DOHH2 (cell line): ENCODE results near the gene ZNF385C.

Experiments used
- H3F3A ChIP-seq: fragments of 200-600 bp; sonication (generic), shearing (Covaris generic); 2 replicates; pipeline ENCODE4 v1.6.0; 2016; ENCODE audit warnings: antibody characterized with exemption, mild to moderate bottlenecking; ENCODE audit not compliant: control insufficient read depth, insufficient read depth
- H3K27ac ChIP-seq: fragments of 200-600 bp; sonication (generic); 2 replicates; pipeline ENCODE4 v1.5.1; 2014; ENCODE audit warnings: low read depth, mild to moderate bottlenecking, low read length, moderate library complexity
- H3K27me3 ChIP-seq: fragments of 200-600 bp; sonication (generic); 2 replicates; pipeline ENCODE4 v1.6.1; 2014; ENCODE audit warnings: mild to moderate bottlenecking, low read length, mixed read lengths; ENCODE audit not compliant: control insufficient read depth
- H3K36me3 ChIP-seq: fragments of 200-600 bp; sonication (generic); 2 replicates; pipeline ENCODE4 v1.6.1; 2014; ENCODE audit warnings: mild to moderate bottlenecking, low read length, moderate library complexity, mixed read lengths; ENCODE audit not compliant: control insufficient read depth
- H3K4me1 ChIP-seq: fragments of 200-600 bp; sonication (generic); 2 replicates; pipeline ENCODE4 v1.6.1; 2014; ENCODE audit warnings: mild to moderate bottlenecking, low read length, mixed read lengths; ENCODE audit not compliant: control insufficient read depth
- H3K4me2 ChIP-seq: fragments of 200-600 bp; sonication (generic); 2 replicates; pipeline ENCODE4 v1.6.0; 2014; ENCODE audit warnings: mild to moderate bottlenecking, low read length, moderate library complexity
- H3K4me3 ChIP-seq: fragments of 200-600 bp; sonication (generic); 2 replicates; pipeline ENCODE4 v1.5.1; 2014; ENCODE audit warnings: mild to moderate bottlenecking, low read length, mixed read lengths
- H3K79me2 ChIP-seq: fragments of 200-600 bp; sonication (generic); 2 replicates; pipeline ENCODE4 v1.6.1; 2014; ENCODE audit warnings: mild to moderate bottlenecking, low read length, mixed read lengths; ENCODE audit not compliant: control insufficient read depth
- H3K9me2 ChIP-seq: fragments of 200-600 bp; sonication (generic); replicated peaks from 2 replicates; pipeline ENCODE4 v1.6.1; 2014; ENCODE audit warnings: mild to moderate bottlenecking, low read length, mixed read lengths; ENCODE audit not compliant: control insufficient read depth
- H3K9me3 ChIP-seq: fragments of 200-600 bp; sonication (generic); 2 replicates; pipeline ENCODE4 v1.6.1; 2014; ENCODE audit warnings: antibody characterized with exemption, low read length, mixed read lengths; ENCODE audit not compliant: control insufficient read depth, insufficient read depth
- H4K20me1 ChIP-seq: fragments of 200-600 bp; sonication (generic); 2 replicates; pipeline ENCODE4 v1.6.0; 2014; ENCODE audit warnings: low read depth, mild to moderate bottlenecking, antibody characterized with exemption, low read length, moderate library complexity; ENCODE audit not compliant: control insufficient read depth, insufficient read depth
- EZH2phosphoT487 ChIP-seq: fragments of 200-600 bp; sonication (generic); IDR thresholded peaks from 2 replicates; pipeline ENCODE4 v1.6.1; 2017; ENCODE audit warnings: borderline replicate concordance, mild to moderate bottlenecking, antibody characterized with exemption, low read length, moderate library complexity, mixed read lengths
- TF ChIP-seq, protein P1 (sequence below): fragments of 200-600 bp; sonication (generic); IDR thresholded peaks from one replicate; pipeline ENCODE4 v1.5.1; 2014; ENCODE audit warnings: antibody characterized with exemption, mild to moderate bottlenecking, low read depth, low read length; ENCODE audit not compliant: poor library complexity, severe bottlenecking

The ZNF385C gene

DNA sequence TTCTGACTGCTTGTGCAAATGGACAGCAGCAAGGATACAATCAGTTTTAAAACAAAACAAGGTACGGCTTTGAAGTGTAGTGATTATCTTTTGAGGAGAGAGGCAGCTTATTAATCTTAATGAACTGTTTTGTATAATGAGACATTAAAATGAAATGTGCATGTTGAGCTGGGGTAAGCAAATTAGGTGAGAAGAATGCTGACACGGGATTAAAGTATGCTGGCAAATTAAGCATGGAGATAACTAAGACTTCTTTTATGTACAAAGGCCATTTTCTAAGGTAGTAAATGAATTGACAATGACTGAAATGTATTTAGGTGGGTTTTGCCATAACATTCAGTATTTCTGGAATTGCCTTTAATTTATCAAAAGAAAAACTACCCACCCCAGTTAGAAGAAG is 99.8 kb downstream of the ZNF385C start:
- Histone ChIP-seq H3F3A (peaks cover 7% of the 10 kb centered on the region), H3K9me3 (no peaks in the 10 kb centered on the region), H3K27ac (no peak overlapping the region), H3K4me3 (no peak overlapping the region), H3K27me3 (no peaks in the 10 kb centered on the region), H3K4me1 (peaks cover 33% of the 10 kb centered on the region), H3K4me2 (no peak overlapping the region), H3K79me2 (peaks cover 37% of the 10 kb centered on the region), H3K9me2 (no peaks in the 10 kb centered on the region), H4K20me1 (peaks cover 3% of the 10 kb centered on the region; the same call in 1 of the 2 replicates), H3K36me3 (peaks cover 90% of the 10 kb centered on the region)
- TF ChIP-seq, protein P1, sequence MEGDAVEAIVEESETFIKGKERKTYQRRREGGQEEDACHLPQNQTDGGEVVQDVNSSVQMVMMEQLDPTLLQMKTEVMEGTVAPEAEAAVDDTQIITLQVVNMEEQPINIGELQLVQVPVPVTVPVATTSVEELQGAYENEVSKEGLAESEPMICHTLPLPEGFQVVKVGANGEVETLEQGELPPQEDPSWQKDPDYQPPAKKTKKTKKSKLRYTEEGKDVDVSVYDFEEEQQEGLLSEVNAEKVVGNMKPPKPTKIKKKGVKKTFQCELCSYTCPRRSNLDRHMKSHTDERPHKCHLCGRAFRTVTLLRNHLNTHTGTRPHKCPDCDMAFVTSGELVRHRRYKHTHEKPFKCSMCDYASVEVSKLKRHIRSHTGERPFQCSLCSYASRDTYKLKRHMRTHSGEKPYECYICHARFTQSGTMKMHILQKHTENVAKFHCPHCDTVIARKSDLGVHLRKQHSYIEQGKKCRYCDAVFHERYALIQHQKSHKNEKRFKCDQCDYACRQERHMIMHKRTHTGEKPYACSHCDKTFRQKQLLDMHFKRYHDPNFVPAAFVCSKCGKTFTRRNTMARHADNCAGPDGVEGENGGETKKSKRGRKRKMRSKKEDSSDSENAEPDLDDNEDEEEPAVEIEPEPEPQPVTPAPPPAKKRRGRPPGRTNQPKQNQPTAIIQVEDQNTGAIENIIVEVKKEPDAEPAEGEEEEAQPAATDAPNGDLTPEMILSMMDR, result no peak
- TF ChIP-seq EZH2phosphoT487, result no peak

DNA sequence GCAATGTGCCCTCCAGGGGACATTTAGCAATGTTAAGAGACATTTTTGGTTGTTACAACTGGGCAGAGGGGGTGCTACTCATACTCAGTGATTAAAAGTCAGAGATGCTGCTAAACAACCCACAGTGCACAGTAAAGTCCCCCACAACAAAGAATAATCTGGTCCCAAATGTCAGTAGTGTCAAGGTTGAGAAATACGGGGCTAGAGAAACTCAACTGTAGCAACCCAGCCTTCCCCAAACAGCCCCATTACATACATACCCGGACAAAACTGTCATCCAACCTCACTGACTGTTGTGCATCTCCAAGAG is 101.5 kb downstream of the ZNF385C start:
- no peak overlapping the region; the same call in 1 of the 2 replicates for H3K4me3 ChIP-seq
- no peaks in the 10 kb centered on the region for H3K9me2 ChIP-seq
- peaks cover 33% of the 10 kb centered on the region for H3K4me1 ChIP-seq
- H3K4me2 ChIP-seq, result peak overlapping the region; percentile 44
- peaks cover 3% of the 10 kb centered on the region; the same call in 1 of the 2 replicates for H4K20me1 ChIP-seq
- H3F3A ChIP-seq, result peaks cover 7% of the 10 kb centered on the region
- peaks cover 90% of the 10 kb centered on the region for H3K36me3 ChIP-seq
- peaks cover 20% of the 10 kb centered on the region for H3K79me2 ChIP-seq
- H3K27ac ChIP-seq, result peak overlapping the region; percentile 62
- H3K9me3 ChIP-seq, result no peaks in the 10 kb centered on the region
- TF ChIP-seq EZH2phosphoT487, result no peak
- TF ChIP-seq, protein P1, result no peak
- no peaks in the 10 kb centered on the region for H3K27me3 ChIP-seq

DNA sequence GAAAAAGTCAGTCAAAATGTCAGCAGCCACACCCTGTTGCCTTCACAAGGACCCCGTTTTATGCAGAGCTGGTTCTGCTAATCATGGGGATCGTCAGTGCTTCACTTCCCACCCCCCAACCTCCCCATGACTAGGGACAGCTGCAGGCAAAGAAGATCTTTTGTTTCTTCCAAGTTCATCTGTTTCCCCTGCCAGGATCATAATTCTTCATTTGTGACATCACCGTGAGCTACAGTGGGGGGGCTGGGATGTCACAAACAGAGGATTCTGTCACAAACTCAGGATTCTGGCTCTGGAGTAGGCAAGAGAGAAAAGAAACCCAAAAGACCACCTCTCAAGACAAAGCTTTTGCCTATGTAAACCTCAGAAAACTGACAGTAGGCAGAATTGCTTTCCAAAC is 105.7 kb downstream of the ZNF385C start:
- Histone ChIP-seq H3K9me3 (no peaks in the 10 kb centered on the region), H3K4me3 (no peak overlapping the region), H3K9me2 (no peaks in the 10 kb centered on the region), H3F3A (peaks cover 10% of the 10 kb centered on the region), H3K4me2 (no peak overlapping the region), H3K79me2 (peaks cover 3% of the 10 kb centered on the region; the same call in 1 of the 2 replicates), H3K36me3 (peaks cover 96% of the 10 kb centered on the region), H3K27me3 (no peaks in the 10 kb centered on the region), H3K27ac (no peak overlapping the region), H4K20me1 (peaks cover 3% of the 10 kb centered on the region; the same call in 1 of the 2 replicates), H3K4me1 (peaks cover 26% of the 10 kb centered on the region)
- no peak for TF ChIP-seq EZH2phosphoT487
- TF ChIP-seq, protein P1, result no peak
